ENCODE results near the gene SLC25A13. TPM values are rescaled to one million over a fixed set of nuclear protein-coding genes. Genes with fewer than 3 reads are reported as not detected.
"Not testable (repeated sequence)": the region's sequence is repeated elsewhere in the genome, so short reads cannot be mapped to it uniquely, and the experiment has no call there.

The SLC25A13 gene
- total and polyA plus RNA-seq, 3 experiments from 2014 or later = 9.7 to 13.8 (median 10.8) TPM

DNA sequence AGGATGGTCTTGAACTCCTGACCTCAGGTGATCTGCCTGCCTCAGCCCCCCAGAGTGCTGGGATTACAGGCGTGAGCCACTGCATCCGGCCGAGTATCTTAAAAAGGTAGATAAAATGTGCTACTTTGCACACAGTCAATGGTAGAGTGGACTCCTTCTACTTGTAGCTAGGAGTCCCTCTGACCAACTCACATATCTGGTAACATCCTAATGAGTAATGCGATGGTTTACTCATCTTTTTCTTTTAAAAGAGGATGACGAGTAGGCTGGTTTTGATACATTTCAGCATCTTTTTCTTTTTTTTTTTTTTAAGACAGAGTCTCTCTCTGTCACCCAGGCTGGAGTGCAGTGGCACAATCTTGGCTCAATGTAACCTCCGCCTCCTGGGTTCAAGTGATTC is 167.4 kb downstream of the SLC25A13 start:
- CTCF ChIA-PET; DNase-seq; H3K4me3 ChIP-seq (ENCODE audit: low read length); H3K27ac Mint-ChIP-seq; H3K4me1 Mint-ChIP-seq; H3K4me1 ChIP-seq (ENCODE audit: insufficient read depth, low read length); H3K27me3 ChIP-seq (ENCODE audit: insufficient read depth, low read length, poor library complexity, severe bottlenecking); H3K27me3 Mint-ChIP-seq; POLR2A ChIA-PET; H3K9me3 ChIP-seq (ENCODE audit: low read length); H3K27ac ChIP-seq (ENCODE audit: low read depth, low read length); H3K4me3 Mint-ChIP-seq; H3K36me3 ChIP-seq (ENCODE audit: insufficient read depth, low read length); H3K9me3 Mint-ChIP-seq: not testable (repeated sequence)
- H3K36me3 Mint-ChIP-seq = peaks cover 17 to 37% (median 30%) of the 10 kb centered on the region in 3 donors

GRCh38 chr7:96152706-96153105 is 169.2 kb downstream of the SLC25A13 start:
- no peaks in the 10 kb centered on the region for H3K4me1 ChIP-seq (ENCODE audit: insufficient read depth, low read length)
- no peaks in the 10 kb centered on the region for H3K36me3 ChIP-seq (ENCODE audit: insufficient read depth, low read length)
- peaks cover 13 to 33% (median 27%) of the 10 kb centered on the region in 3 donors for H3K36me3 Mint-ChIP-seq
- H3K4me1 Mint-ChIP-seq = no peaks in the 10 kb centered on the region
- ChIA-PET POLR2A (no interaction called here), CTCF (no interaction called here)
- H3K27me3 Mint-ChIP-seq = no peaks in the 10 kb centered on the region
- H3K27ac Mint-ChIP-seq = no peak overlapping the region
- no peak overlapping the region for H3K27ac ChIP-seq (ENCODE audit: low read depth, low read length)
- DNase-seq = no peak
- H3K27me3 ChIP-seq (ENCODE audit: insufficient read depth, low read length, poor library complexity, severe bottlenecking) = no peaks in the 10 kb centered on the region
- no peak overlapping the region for H3K4me3 ChIP-seq (ENCODE audit: low read length)
- no peaks in the 10 kb centered on the region for H3K9me3 ChIP-seq (ENCODE audit: low read length)
- no peaks in the 10 kb centered on the region for H3K9me3 Mint-ChIP-seq
- H3K4me3 Mint-ChIP-seq = no peak overlapping the region

- Histone ChIP-seq H3K36me3 (ENCODE audit: insufficient read depth, low read length) (no peaks in the 10 kb centered on the region), H3K4me1 (ENCODE audit: insufficient read depth, low read length) (no peaks in the 10 kb centered on the region), H3K9me3 (ENCODE audit: low read length) (no peaks in the 10 kb centered on the region), H3K27ac (ENCODE audit: low read depth, low read length) (no peak overlapping the region), H3K27me3 (ENCODE audit: insufficient read depth, low read length, poor library complexity, severe bottlenecking) (no peaks in the 10 kb centered on the region), H3K4me3 (ENCODE audit: low read length) (no peak overlapping the region)
- ChIA-PET POLR2A (no interaction called here), CTCF (no interaction called here)
- peaks cover 10 to 29% (median 26%) of the 10 kb centered on the region in 3 donors for H3K36me3 Mint-ChIP-seq
- no peaks in the 10 kb centered on the region for H3K4me1 Mint-ChIP-seq
- no peaks in the 10 kb centered on the region for H3K27me3 Mint-ChIP-seq
- DNase-seq = no peak
- H3K4me3 Mint-ChIP-seq = no peak overlapping the region
- H3K27ac Mint-ChIP-seq = no peak overlapping the region
- no peaks in the 10 kb centered on the region for H3K9me3 Mint-ChIP-seq
Observed at GRCh38 chr7:96151889-96152288, 170.0 kb downstream of the SLC25A13 start.

DNA sequence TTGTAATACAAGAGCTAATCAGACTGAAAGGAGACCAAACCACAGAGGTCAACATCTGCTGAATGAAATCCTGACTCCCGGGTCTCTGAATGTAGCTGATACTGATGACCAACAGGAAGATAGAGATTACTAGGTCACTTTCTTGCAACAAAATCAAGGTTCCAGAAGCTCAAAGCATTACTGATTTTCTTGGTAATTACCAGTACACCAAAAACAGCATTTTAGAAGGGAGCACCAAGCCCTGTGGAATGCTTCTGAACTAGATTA is 177.7 kb downstream of the SLC25A13 start:
- ChIA-PET POLR2A (no interaction called here), CTCF (no interaction called here)
- H3K9me3 ChIP-seq (ENCODE audit: low read length) = no peaks in the 10 kb centered on the region
- H3K4me1 Mint-ChIP-seq = no peaks in the 10 kb centered on the region
- DNase-seq = no peak
- H3K4me3 ChIP-seq (ENCODE audit: low read length) = no peak overlapping the region
- H3K4me1 ChIP-seq (ENCODE audit: insufficient read depth, low read length) = no peaks in the 10 kb centered on the region
- no peaks in the 10 kb centered on the region for H3K27me3 Mint-ChIP-seq
- no peak overlapping the region for H3K27ac ChIP-seq (ENCODE audit: low read depth, low read length)
- peak overlapping the region in 1 of 8 donors; percentile 12 for H3K27ac Mint-ChIP-seq
- H3K36me3 Mint-ChIP-seq = peaks cover 27 to 48% (median 35%) of the 10 kb centered on the region in 3 donors
- H3K27me3 ChIP-seq (ENCODE audit: insufficient read depth, low read length, poor library complexity, severe bottlenecking) = no peaks in the 10 kb centered on the region
- H3K4me3 Mint-ChIP-seq = no peak overlapping the region
- no peaks in the 10 kb centered on the region for H3K9me3 Mint-ChIP-seq
- H3K36me3 ChIP-seq (ENCODE audit: insufficient read depth, low read length) = no peaks in the 10 kb centered on the region

- ChIA-PET CTCF (no interaction called here), POLR2A (no interaction called here)
- no peak overlapping the region for H3K4me3 ChIP-seq (ENCODE audit: low read length)
- no peak overlapping the region for H3K27ac ChIP-seq (ENCODE audit: low read depth, low read length)
- H3K4me1 ChIP-seq (ENCODE audit: insufficient read depth, low read length) = no peaks in the 10 kb centered on the region
- H3K4me1 Mint-ChIP-seq = no peaks in the 10 kb centered on the region
- no peaks in the 10 kb centered on the region for H3K27me3 Mint-ChIP-seq
- no peaks in the 10 kb centered on the region for H3K36me3 ChIP-seq (ENCODE audit: insufficient read depth, low read length)
- no peaks in the 10 kb centered on the region for H3K27me3 ChIP-seq (ENCODE audit: insufficient read depth, low read length, poor library complexity, severe bottlenecking)
- H3K36me3 Mint-ChIP-seq = peaks cover 27 to 47% (median 35%) of the 10 kb centered on the region in 3 donors
- no peak overlapping the region for H3K4me3 Mint-ChIP-seq
- H3K9me3 Mint-ChIP-seq = no peaks in the 10 kb centered on the region
- no peaks in the 10 kb centered on the region for H3K9me3 ChIP-seq (ENCODE audit: low read length)
- H3K27ac Mint-ChIP-seq = peak overlapping the region in 1 of 8 donors; percentile 12
- DNase-seq = no peak
Observed at GRCh38 chr7:96143495-96144259, 178.2 kb downstream of the SLC25A13 start.

DNA sequence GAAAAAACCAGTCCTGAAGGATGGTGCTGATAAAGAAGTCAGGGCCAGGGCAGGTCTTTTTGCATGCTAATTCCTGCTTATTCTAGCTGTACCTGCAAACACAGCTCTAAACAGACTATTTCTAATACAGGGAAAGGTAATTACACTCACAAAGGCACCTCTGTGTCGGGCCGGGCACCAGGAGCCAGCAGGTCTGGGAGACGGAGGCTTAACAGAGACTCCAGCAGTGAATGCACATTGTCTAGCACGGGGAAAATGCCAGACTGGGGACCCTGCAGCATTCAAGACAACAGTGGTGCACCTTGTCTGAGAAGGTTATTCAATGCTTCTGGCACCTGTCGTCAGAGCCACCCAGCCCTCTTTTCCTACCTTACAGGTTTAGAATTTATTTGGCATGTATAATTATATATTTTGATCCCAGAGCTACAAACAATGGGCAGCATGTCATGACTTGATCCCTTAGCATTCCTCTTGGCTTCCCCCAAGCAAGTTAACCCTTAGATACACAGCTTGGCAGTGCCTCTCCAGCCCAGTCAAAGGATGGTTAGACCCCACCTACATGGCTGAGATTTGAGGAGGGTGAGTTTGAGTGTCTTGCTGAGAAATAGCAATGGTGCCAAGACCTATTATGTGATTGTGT is 185.2 kb downstream of the SLC25A13 start:
- Histone ChIP-seq H3K27me3 (ENCODE audit: insufficient read depth, low read length, poor library complexity, severe bottlenecking) (no peaks in the 10 kb centered on the region), H3K27ac (ENCODE audit: low read depth, low read length) (no peak overlapping the region), H3K9me3 (ENCODE audit: low read length) (no peaks in the 10 kb centered on the region), H3K36me3 (ENCODE audit: insufficient read depth, low read length) (no peaks in the 10 kb centered on the region), H3K4me1 (ENCODE audit: insufficient read depth, low read length) (no peaks in the 10 kb centered on the region), H3K4me3 (ENCODE audit: low read length) (no peak overlapping the region)
- Mint-ChIP-seq H3K4me1 (no peaks in the 10 kb centered on the region), H3K27me3 (no peaks in the 10 kb centered on the region), H3K27ac (no peak overlapping the region), H3K36me3 (peaks cover 19 to 33% (median 31%) of the 10 kb centered on the region in 3 donors), H3K9me3 (no peaks in the 10 kb centered on the region), H3K4me3 (no peak overlapping the region)
- no peak for DNase-seq
- ChIA-PET CTCF (no interaction called here), POLR2A (no interaction called here)

GRCh38 chr7:96135241-96135640 is 186.7 kb downstream of the SLC25A13 start:
- no peaks in the 10 kb centered on the region for H3K9me3 Mint-ChIP-seq
- no peaks in the 10 kb centered on the region for H3K4me1 Mint-ChIP-seq
- H3K4me3 ChIP-seq (ENCODE audit: low read length) = no peak overlapping the region
- no peaks in the 10 kb centered on the region for H3K9me3 ChIP-seq (ENCODE audit: low read length)
- H3K36me3 Mint-ChIP-seq = peaks cover 17 to 37% (median 30%) of the 10 kb centered on the region in 3 donors
- H3K27ac Mint-ChIP-seq = no peak overlapping the region
- ChIA-PET POLR2A (no interaction called here), CTCF (no interaction called here)
- H3K4me1 ChIP-seq (ENCODE audit: insufficient read depth, low read length) = no peaks in the 10 kb centered on the region
- H3K36me3 ChIP-seq (ENCODE audit: insufficient read depth, low read length) = no peaks in the 10 kb centered on the region
- H3K4me3 Mint-ChIP-seq = no peak overlapping the region
- no peak for DNase-seq
- H3K27me3 ChIP-seq (ENCODE audit: insufficient read depth, low read length, poor library complexity, severe bottlenecking) = no peaks in the 10 kb centered on the region
- no peaks in the 10 kb centered on the region for H3K27me3 Mint-ChIP-seq
- H3K27ac ChIP-seq (ENCODE audit: low read depth, low read length) = no peak overlapping the region

DNA sequence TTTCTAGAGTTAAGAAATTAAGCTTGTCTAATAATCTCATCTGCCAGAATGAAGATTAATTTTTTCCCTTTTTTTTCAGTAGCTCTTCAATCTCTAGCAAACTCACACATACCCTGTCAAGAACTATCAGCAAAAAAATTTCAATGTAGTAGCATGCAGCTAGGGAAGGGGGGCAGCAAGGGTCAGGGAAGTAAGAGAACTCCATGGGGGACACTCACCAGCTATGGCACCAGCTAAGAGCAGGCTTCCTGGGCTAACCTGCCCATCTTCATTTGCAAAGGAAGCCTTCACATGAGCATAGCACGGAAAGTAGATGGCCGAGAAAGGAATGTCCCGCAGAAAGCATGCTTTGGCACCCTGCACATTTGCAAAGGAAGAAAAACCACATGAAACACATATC is 190.4 kb downstream of the SLC25A13 start:
- Mint-ChIP-seq H3K27ac (peak overlapping the region in 1 of 8 donors; percentile 28), H3K9me3 (no peaks in the 10 kb centered on the region), H3K4me3 (no peak overlapping the region), H3K36me3 (peaks cover 24 to 44% (median 30%) of the 10 kb centered on the region in 3 donors), H3K4me1 (no peaks in the 10 kb centered on the region), H3K27me3 (peaks cover 0 to 2% of the 10 kb centered on the region in 2 donors)
- H3K9me3 ChIP-seq (ENCODE audit: low read length) = no peaks in the 10 kb centered on the region
- CTCF ChIA-PET = no interaction called here
- H3K27ac ChIP-seq (ENCODE audit: low read depth, low read length) = no peak overlapping the region
- POLR2A ChIA-PET = no interaction called here
- no peaks in the 10 kb centered on the region for H3K27me3 ChIP-seq (ENCODE audit: insufficient read depth, low read length, poor library complexity, severe bottlenecking)
- H3K36me3 ChIP-seq (ENCODE audit: insufficient read depth, low read length) = no peaks in the 10 kb centered on the region
- H3K4me3 ChIP-seq (ENCODE audit: low read length) = no peak overlapping the region
- DNase-seq = no peak
- H3K4me1 ChIP-seq (ENCODE audit: insufficient read depth, low read length) = no peaks in the 10 kb centered on the region

Measured in CD8-positive, alpha-beta memory T cell (primary cell).